Measurements from ENCODE around the gene SETX.

Gene SETX

DNA sequence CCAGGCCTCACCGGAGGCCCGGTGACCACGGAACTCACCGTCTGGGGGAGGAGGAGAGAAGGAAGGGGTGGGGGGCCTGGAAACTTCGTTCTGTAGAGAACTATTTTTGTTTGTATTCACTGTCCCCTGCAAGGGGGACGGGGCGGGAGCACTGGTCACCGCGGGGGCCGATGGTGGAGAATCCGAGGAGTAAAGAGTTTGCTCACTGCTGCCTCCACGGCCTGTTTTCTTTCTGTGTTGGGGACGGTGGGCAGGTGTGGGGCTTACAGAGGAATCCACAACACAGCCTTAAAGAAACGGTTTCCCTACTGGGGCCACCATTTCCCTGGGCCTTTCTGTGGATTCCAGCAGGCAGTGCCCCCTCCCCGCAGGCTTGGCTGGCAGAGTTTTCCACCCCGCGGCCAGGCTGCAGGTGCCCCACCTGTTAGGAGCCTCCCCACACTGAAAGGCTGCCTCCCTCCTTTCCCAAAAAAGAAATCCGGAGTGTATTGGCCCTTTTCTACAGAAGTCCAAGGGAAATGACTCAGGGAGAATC lies 112.1 kb downstream of the SETX start:
- H4K20me1 ChIP-seq: peaks cover 0 to 26% (median 9%) of the 10 kb centered on the region in 11 experiments; a peak in 7 of 22 replicates
- H3K4me1 ChIP-seq: peaks cover 60 to 79% (median 77%) of the 10 kb centered on the region in 10 experiments
- no peak for TF ChIP-seq Cebpa-rat (IDR thresholded peaks at IDR 0.05)
- peak overlapping the region; percentile 93 to 100 (median 99) for H3K4me2 ChIP-seq
- H3K36me3 ChIP-seq: no peaks in the 10 kb centered on the region
- 0 out of 22 replicates have a peak, but pooled peaks cover 0 to 3% (median 0%) of the 10 kb centered on the region in 11 experiments for H3K27me3 ChIP-seq
- H3K9me3 ChIP-seq (replicated peaks in 1 of 11): no peaks in the 10 kb centered on the region
- H3K4me3 ChIP-seq: peak overlapping the region; percentile 78 to 92 (median 86)
- peak overlapping the region; percentile 47 to 92 (median 83); a peak in 21 of 22 replicates for H3K27ac ChIP-seq
- H3K9ac ChIP-seq: peak overlapping the region; percentile 83 to 88 (median 86)

DNA sequence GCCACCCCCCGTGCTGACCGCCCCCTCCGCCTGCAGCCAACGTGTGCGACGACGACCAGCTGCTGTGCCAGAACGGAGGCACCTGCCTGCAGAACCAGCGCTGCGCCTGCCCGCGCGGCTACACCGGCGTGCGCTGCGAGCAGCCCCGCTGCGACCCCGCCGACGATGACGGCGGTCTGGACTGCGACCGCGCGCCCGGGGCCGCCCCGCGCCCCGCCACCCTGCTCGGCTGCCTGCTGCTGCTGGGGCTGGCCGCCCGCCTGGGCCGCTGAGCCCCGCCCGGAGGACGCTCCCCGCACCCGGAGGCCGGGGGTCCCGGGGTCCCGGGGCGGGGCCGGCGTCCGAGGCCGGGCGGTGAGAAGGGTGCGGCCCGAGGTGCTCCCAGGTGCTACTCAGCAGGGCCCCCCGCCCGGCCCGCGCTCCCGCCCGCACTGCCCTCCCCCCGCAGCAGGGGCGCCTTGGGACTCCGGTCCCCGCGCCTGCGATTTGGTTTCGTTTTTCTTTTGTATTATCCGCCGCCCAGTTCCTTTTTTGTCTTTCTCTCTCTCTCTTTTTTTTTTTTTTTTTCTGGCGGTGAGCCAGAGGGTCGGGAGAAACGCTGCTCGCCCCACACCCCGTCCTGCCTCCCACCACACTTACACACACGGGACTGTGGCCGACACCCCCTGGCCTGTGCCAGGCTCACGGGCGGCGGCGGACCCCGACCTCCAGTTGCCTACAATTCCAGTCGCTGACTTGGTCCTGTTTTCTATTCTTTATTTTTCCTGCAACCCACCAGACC lies 112.8 kb downstream of the SETX start:
- H3K9ac ChIP-seq: peak overlapping the region; percentile 83 to 88 (median 86)
- H3K9me3 ChIP-seq (replicated peaks in 1 of 11): no peaks in the 10 kb centered on the region
- H3K4me1 ChIP-seq: peaks cover 66 to 85% (median 83%) of the 10 kb centered on the region in 10 experiments
- H3K4me2 ChIP-seq: peak overlapping the region; percentile 93 to 100 (median 99)
- peak overlapping the region; percentile 78 to 92 (median 86) for H3K4me3 ChIP-seq
- H3K27ac ChIP-seq: peak overlapping the region; percentile 47 to 92 (median 83); a peak in 21 of 22 replicates
- H4K20me1 ChIP-seq: peaks cover 0 to 26% (median 9%) of the 10 kb centered on the region in 11 experiments; a peak in 8 of 22 replicates
- H3K27me3 ChIP-seq: 0 out of 22 replicates have a peak, but pooled peaks cover 0 to 3% (median 0%) of the 10 kb centered on the region in 11 experiments
- TF ChIP-seq Cebpa-rat (IDR thresholded peaks at IDR 0.05): no peak
- no peaks in the 10 kb centered on the region for H3K36me3 ChIP-seq

DNA sequence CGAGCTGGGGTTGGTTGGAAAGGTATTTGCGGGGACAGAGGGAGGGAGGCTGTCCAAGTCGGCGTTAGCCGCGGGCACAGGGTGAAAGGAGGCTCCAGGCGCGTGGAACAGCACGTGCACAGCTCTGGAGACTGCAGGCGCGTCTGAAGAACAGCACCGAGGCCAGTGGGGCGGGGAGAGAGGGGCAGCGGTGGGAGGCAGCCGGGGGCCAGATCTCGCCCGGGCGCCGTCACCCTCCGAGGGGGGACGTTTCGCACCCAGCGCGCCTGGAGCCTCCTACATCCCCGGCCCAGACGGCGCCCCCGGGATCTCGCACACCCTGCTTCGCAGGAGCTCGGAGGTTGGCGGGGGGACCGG lies 113.3 kb downstream of the SETX start:
- peaks cover 0 to 26% (median 9%) of the 10 kb centered on the region in 11 experiments; a peak in 8 of 22 replicates for H4K20me1 ChIP-seq
- no peak for TF ChIP-seq Cebpa-rat (IDR thresholded peaks at IDR 0.05)
- H3K4me3 ChIP-seq: peak overlapping the region; percentile 78 to 92 (median 86)
- 0 out of 22 replicates have a peak, but pooled peaks cover 0 to under 1% (median 0%) of the 10 kb centered on the region in 11 experiments for H3K27me3 ChIP-seq
- no peaks in the 10 kb centered on the region for H3K9me3 ChIP-seq (replicated peaks in 1 of 11)
- peak overlapping the region; percentile 47 to 92 (median 83); a peak in 21 of 22 replicates for H3K27ac ChIP-seq
- H3K4me2 ChIP-seq: peak overlapping the region; percentile 93 to 100 (median 99)
- H3K9ac ChIP-seq: peak overlapping the region; percentile 83 to 88 (median 86)
- peaks cover 64 to 85% (median 83%) of the 10 kb centered on the region in 10 experiments for H3K4me1 ChIP-seq
- no peaks in the 10 kb centered on the region for H3K36me3 ChIP-seq

DNA sequence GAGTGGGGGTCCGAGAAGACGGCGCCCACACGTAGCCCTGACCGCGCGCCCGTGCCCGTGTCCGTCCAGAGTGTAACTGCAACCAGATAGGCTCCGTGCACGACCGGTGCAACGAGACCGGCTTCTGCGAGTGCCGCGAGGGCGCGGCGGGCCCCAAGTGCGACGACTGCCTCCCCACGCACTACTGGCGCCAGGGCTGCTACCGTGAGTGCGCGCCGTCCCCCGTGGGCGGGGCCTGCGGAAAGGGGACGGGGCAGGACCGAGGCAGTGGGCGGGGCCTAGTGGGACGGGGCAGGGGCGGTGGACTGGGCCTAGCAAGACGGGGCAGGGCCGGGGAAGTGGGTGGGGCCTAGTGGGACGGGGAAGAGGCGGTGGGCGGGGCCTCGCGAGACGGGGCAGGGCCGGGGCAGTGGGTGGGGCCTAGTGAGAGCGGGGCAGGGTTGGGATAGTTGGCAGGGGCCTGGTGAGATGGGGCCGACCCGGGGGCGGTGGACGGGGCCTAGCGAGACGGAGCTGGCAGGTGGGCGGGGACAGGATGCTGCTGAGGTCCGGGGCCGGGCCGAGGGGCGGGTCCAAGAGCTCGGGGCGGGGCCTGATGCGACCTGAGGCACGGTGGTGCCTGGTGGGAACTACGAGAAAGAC lies 113.8 kb downstream of the SETX start:
- peaks cover 0 to 26% (median 9%) of the 10 kb centered on the region in 11 experiments; a peak in 8 of 22 replicates for H4K20me1 ChIP-seq
- H3K9ac ChIP-seq: peak overlapping the region; percentile 83 to 88 (median 86); a peak in 21 of 22 replicates
- no peaks in the 10 kb centered on the region for H3K9me3 ChIP-seq (replicated peaks in 1 of 11)
- H3K27ac ChIP-seq: peak overlapping the region in 9 of 11 experiments; percentile 80 to 92 (median 87); a peak in 17 of 22 replicates
- H3K4me3 ChIP-seq: peak overlapping the region; percentile 78 to 92 (median 86)
- H3K27me3 ChIP-seq: no peaks in the 10 kb centered on the region
- TF ChIP-seq Cebpa-rat (IDR thresholded peaks at IDR 0.05): no peak
- no peaks in the 10 kb centered on the region for H3K36me3 ChIP-seq
- H3K4me2 ChIP-seq: peak overlapping the region; percentile 94 to 100 (median 99)
- H3K4me1 ChIP-seq: peaks cover 59 to 85% (median 83%) of the 10 kb centered on the region in 10 experiments

DNA sequence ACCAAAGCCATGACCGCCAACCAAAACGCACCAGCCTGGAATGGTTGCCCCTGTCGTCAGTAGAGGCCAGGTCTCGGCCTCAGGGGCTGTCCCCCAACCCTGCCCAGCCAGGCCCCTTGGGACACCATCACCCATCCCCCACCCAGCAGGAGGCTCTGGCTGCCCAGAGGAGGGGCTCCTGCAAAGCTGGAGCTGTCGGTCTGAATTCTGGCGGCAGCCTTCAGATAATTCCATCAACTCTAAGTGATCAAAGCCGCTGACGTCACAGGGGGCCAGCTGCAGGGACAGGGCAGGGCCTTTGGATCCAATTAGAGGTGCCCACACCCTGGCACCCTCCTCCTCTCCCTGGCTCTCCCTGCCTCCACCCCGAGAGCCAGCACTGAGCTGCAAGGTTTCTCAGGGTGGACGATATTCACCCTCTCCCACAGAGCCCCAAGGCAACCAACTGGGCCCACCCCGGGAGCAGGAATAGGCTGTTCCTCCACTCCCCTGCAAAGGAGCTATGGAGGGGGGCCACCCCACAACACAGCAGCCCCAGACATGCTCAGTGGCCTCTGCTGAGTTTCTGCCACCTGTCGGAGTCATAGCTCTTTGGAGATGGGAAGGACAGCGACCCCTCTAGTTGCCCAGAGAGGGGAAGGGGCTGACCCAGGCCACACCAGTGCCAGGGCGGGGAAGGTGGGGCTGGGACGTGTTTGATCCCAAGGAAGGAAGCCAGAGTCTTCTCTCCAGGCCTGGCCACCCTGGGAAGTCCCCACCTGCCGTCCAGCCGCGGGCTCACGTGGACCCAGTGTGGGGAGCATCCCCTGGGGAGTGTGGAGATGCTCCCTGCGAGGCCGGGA lies 114.6 kb downstream of the SETX start:
- Histone ChIP-seq H3K4me2 (peak overlapping the region; percentile 80 to 98 (median 94)), H3K27ac (peak overlapping the region in 8 of 11 experiments; percentile 48 to 69 (median 62); a peak in 15 of 22 replicates), H3K9me3 (replicated peaks in 1 of 11) (no peaks in the 10 kb centered on the region), H3K36me3 (no peaks in the 10 kb centered on the region), H3K9ac (peak overlapping the region in 10 of 11 experiments; percentile 4 to 75 (median 62); a peak in 16 of 22 replicates), H4K20me1 (peaks cover 0 to 26% (median 9%) of the 10 kb centered on the region in 11 experiments; a peak in 8 of 22 replicates), H3K4me3 (peak overlapping the region; percentile 34 to 63 (median 56); a peak in 19 of 20 replicates), H3K27me3 (no peaks in the 10 kb centered on the region), H3K4me1 (peaks cover 52 to 85% (median 80%) of the 10 kb centered on the region in 10 experiments)
- no peak for TF ChIP-seq Cebpa-rat (IDR thresholded peaks at IDR 0.05)

DNA sequence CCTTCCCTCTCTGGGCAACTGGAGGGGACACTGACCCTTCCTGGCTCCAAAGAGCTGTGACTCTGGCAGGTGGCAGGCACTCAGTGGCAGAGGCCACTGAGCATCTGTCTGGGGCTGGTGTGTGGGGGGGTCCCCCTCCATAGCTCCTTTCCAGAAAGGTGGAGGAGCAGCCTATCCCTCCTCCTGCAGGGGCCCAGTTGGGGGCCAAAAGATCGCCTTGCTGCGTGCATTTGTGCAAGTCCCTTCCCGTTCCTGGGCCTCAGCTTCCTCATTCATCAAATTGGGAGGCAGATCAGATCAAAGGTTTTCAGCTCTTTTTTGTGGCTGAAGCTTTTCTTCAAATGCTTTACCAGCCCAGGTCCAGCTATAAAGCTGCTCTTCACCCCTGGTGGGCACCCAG lies 115.3 kb downstream of the SETX start:
- peaks cover 45 to 78% (median 73%) of the 10 kb centered on the region in 10 experiments for H3K4me1 ChIP-seq
- peaks cover 0 to 26% (median 9%) of the 10 kb centered on the region in 11 experiments; a peak in 8 of 22 replicates for H4K20me1 ChIP-seq
- peak overlapping the region; percentile 80 to 98 (median 94) for H3K4me2 ChIP-seq
- H3K4me3 ChIP-seq: 0 out of 20 replicates have a peak overlapping the region, but pooled peaks of 2 of the 10 experiments have one; percentile 55 to 61
- no peak overlapping the region; a peak in 1 of 22 replicates for H3K27ac ChIP-seq
- H3K27me3 ChIP-seq: no peaks in the 10 kb centered on the region
- H3K9me3 ChIP-seq (replicated peaks in 1 of 11): no peaks in the 10 kb centered on the region
- no peak for TF ChIP-seq Cebpa-rat (IDR thresholded peaks at IDR 0.05)
- no peaks in the 10 kb centered on the region for H3K36me3 ChIP-seq
- H3K9ac ChIP-seq: peak overlapping the region in 2 of 11 experiments; percentile 67 to 75; a peak in 3 of 22 replicates

DNA sequence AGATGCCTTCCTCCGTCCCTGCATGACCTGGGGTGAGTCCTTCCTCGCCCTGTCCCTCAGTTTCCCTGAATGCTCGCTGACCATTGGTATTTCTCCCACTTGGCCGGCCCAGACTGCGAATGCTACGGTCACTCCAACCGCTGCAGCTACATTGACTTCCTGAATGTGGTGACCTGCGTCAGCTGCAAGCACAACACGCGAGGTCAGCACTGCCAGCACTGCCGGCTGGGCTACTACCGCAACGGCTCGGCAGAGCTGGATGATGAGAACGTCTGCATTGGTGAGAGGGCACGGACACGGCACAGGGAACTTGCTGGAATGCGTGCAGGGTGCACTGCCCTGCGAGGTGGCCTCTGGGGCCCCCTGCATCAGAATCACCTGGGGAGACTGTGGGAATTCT lies 115.8 kb downstream of the SETX start:
- no peaks in the 10 kb centered on the region for H3K9me3 ChIP-seq (replicated peaks in 1 of 11)
- no peak overlapping the region for H3K27ac ChIP-seq
- no peak for TF ChIP-seq Cebpa-rat (IDR thresholded peaks at IDR 0.05)
- H3K4me1 ChIP-seq: peaks cover 41 to 73% (median 68%) of the 10 kb centered on the region in 10 experiments
- H3K4me3 ChIP-seq: no peak overlapping the region
- H3K27me3 ChIP-seq: no peaks in the 10 kb centered on the region
- H3K9ac ChIP-seq: no peak overlapping the region
- H3K4me2 ChIP-seq: peak overlapping the region; percentile 80 to 98 (median 94)
- H3K36me3 ChIP-seq: no peaks in the 10 kb centered on the region
- H4K20me1 ChIP-seq: peaks cover 0 to 26% (median 9%) of the 10 kb centered on the region in 11 experiments; a peak in 8 of 22 replicates

All from BLaER1 treated with 17β-estradiol and CSF1 and Interleukin-3, amounts not matched to agents 10 nM and 100 nM (cell line).